Panc1 (cell line): Measurements from ENCODE around the gene TRDMT1. TPM values are rescaled to one million over a fixed set of nuclear protein-coding genes. Genes with fewer than 3 reads are reported as not detected.

Experiments
- ATAC-seq: fragments of 200-7000 bp; cut with Tn5 transposase; 2 replicates; pipeline ENCODE4 v1.9.1; 2020; ENCODE audit warnings: mild to moderate bottlenecking, moderate library complexity
- BruUV-seq: library from RNA; stranded (reverse); fragments of 400-500 nt; replicated peaks from 2 replicates; lab custom pipeline; 2021; lab: Mats Ljungman, UMichigan
- CTCF ChIA-PET: fragments of 300-600 bp; sonication (Branson Sonifier 250); formaldehyde crosslinking; loops from one replicate; lab custom pipeline; 2022; ENCODE audit warnings: antibody characterized with exemption; lab: Charles Lee
- POLR2A ChIA-PET: fragments of 300-600 bp; sonication (Branson Sonifier 250); formaldehyde crosslinking; loops from one replicate; lab custom pipeline; 2022; ENCODE audit warnings: antibody characterized with exemption; lab: Charles Lee
- DNase-seq: peaks from one replicate; pipeline ENCODE4 v3.0.0-alpha.2; 2010; ENCODE audit warnings: low read depth, low spot score
- H3K27ac ChIP-seq: 2 replicates; pipeline ENCODE4 v1.5.1; 2011; ENCODE audit warnings: mild to moderate bottlenecking, low read length, inconsistent platforms
- H3K27me3 ChIP-seq: fragments of 200-500 bp; sonication (Bioruptor generic); 2 replicates; pipeline ENCODE4 v1.6.0; 2014; ENCODE audit warnings: low read length, inconsistent platforms; ENCODE audit not compliant: control insufficient read depth, insufficient read depth
- H3K36me3 ChIP-seq: fragments of 200-500 bp; sonication (Bioruptor generic); 2 replicates; pipeline ENCODE4 v1.5.1; 2014; ENCODE audit warnings: inconsistent platforms, mild to moderate bottlenecking, low read length, moderate library complexity; ENCODE audit not compliant: control insufficient read depth, insufficient read depth
- H3K4me1 ChIP-seq: 2 replicates; pipeline ENCODE4 v1.5.1; 2011; ENCODE audit warnings: inconsistent platforms, mild to moderate bottlenecking, low read length, moderate library complexity; ENCODE audit not compliant: control insufficient read depth, insufficient read depth
- H3K4me3 ChIP-seq, 2 experiments: 2 replicates each; pipeline ENCODE4 v1.5.1; 2011 to 2012; ENCODE audit warnings: low read depth in 2 of 2, low read length in 2 of 2, mild to moderate bottlenecking in 2 of 2, inconsistent platforms in 1 of 2, moderate library complexity in 1 of 2
- H3K9me3 ChIP-seq: fragments of 200-500 bp; sonication (Bioruptor generic); 2 replicates; pipeline ENCODE4 v1.5.1; 2014; ENCODE audit warnings: low read depth, mild to moderate bottlenecking, inconsistent platforms, low read length, moderate library complexity; ENCODE audit not compliant: control insufficient read depth, insufficient read depth
- POLR2AphosphoS5 ChIP-seq: IDR thresholded peaks from 2 replicates; pipeline ENCODE4 v1.6.1; 2012; ENCODE audit warnings: mild to moderate bottlenecking, low read depth, low read length, moderate library complexity
- SIN3A ChIP-seq: IDR thresholded peaks from 2 replicates; pipeline ENCODE4 v1.6.1; 2012; ENCODE audit warnings: low read depth, mild to moderate bottlenecking, low read length, moderate library complexity, borderline replicate concordance; ENCODE audit not compliant: insufficient read depth
- TCF7L2 ChIP-seq: IDR thresholded peaks from 2 replicates; pipeline ENCODE4 v1.6.1; 2011; ENCODE audit warnings: mild to moderate bottlenecking, low read depth, low read length, inconsistent platforms
- in situ Hi-C: cut with HindIII; loops from 2 replicates; pipeline ENCODE4 v1.10.0; 2016; ENCODE audit warnings: low sequenced_read_pairs, low pct_unique_long_range_greater_than_20kb
- intact Hi-C: fragments of 100-400 bp; cut with micrococcal nuclease; formaldehyde crosslinking; loops from one replicate; pipeline ENCODE4 v1.10.0; 2022; ENCODE audit not compliant: unreplicated experiment
- total RNA-seq: library from RNA; stranded (reverse); gene quantifications from one replicate; pipeline ENCODE4 v1.2.1, GENCODE V29; 2021; ENCODE audit not compliant: unreplicated experiment
- TF ChIP-seq, protein P1 (sequence below), 2 experiments: IDR thresholded peaks; 2 replicates each; pipeline ENCODE4 v1.6.1; 2011 to 2012; ENCODE audit warnings: low read depth in 2 of 2, control low read depth in 1 of 2, low read length in 1 of 2, mild to moderate bottlenecking in 1 of 2, moderate library complexity in 1 of 2; ENCODE audit not compliant: insufficient read depth in 1 of 2
- TF ChIP-seq, protein P2 (sequence below): fragments of 450-650 bp; IDR thresholded peaks from 2 replicates; pipeline ENCODE4 v1.5.1; 2017; ENCODE audit warnings: mild to moderate bottlenecking

The TRDMT1 gene
- total RNA-seq, 1 experiment from 2014 or later, result 7.6 TPM

DNA sequence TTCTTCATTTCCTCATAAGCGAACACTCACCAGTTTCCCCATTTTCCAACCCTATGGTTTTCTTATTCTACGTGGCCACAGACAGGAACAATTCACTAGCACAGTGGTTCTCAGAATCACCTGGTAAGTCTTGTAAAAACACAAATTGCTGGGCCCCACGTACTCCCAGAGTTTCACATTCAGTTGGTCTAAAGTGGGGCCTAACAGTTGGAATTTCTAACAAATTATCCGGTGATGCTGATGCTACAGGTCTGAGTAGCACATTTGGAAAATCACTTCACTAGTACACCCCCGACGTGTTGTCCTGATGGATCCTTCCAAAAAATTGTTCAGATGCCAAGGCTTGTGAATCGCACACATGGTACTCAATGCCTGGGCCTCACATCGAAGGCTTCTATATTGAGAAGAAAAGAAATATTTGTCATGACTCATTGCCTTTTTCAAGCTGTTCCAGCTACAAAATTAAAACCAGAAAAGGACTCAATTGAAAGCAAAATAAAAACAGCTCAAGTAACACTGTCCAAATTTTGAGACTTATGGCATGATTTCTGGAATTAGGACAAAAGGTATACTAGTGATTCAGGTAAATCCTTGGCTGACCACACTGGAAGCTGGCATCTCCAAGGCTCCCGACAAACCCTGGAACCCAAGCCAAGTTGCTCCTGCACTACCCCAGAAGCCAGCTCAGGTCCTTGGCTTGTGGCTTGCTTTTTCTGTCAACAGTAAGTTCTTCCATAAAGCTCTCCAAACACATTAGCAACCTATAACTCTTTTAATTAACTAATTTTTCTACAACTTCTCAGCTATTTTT is 13.7 kb upstream of the TRDMT1 start:
- Histone ChIP-seq H3K9me3 (no peaks in the 10 kb centered on the region), H3K27ac (peak overlapping the region; percentile 99), H3K36me3 (no peaks in the 10 kb centered on the region), H3K27me3 (no peaks in the 10 kb centered on the region), H3K4me3 (peak overlapping the region; percentile 5 to 34), H3K4me1 (peaks cover 53% of the 10 kb centered on the region)
- TF ChIP-seq, protein P1, sequence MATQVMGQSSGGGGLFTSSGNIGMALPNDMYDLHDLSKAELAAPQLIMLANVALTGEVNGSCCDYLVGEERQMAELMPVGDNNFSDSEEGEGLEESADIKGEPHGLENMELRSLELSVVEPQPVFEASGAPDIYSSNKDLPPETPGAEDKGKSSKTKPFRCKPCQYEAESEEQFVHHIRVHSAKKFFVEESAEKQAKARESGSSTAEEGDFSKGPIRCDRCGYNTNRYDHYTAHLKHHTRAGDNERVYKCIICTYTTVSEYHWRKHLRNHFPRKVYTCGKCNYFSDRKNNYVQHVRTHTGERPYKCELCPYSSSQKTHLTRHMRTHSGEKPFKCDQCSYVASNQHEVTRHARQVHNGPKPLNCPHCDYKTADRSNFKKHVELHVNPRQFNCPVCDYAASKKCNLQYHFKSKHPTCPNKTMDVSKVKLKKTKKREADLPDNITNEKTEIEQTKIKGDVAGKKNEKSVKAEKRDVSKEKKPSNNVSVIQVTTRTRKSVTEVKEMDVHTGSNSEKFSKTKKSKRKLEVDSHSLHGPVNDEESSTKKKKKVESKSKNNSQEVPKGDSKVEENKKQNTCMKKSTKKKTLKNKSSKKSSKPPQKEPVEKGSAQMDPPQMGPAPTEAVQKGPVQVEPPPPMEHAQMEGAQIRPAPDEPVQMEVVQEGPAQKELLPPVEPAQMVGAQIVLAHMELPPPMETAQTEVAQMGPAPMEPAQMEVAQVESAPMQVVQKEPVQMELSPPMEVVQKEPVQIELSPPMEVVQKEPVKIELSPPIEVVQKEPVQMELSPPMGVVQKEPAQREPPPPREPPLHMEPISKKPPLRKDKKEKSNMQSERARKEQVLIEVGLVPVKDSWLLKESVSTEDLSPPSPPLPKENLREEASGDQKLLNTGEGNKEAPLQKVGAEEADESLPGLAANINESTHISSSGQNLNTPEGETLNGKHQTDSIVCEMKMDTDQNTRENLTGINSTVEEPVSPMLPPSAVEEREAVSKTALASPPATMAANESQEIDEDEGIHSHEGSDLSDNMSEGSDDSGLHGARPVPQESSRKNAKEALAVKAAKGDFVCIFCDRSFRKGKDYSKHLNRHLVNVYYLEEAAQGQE (IDR thresholded peaks at IDR 0.05; ENCODE audit: insufficient read depth in 1 of 2, low read depth in 2 of 2, low read length in 1 of 2), result no peak
- TF ChIP-seq, protein P2, sequence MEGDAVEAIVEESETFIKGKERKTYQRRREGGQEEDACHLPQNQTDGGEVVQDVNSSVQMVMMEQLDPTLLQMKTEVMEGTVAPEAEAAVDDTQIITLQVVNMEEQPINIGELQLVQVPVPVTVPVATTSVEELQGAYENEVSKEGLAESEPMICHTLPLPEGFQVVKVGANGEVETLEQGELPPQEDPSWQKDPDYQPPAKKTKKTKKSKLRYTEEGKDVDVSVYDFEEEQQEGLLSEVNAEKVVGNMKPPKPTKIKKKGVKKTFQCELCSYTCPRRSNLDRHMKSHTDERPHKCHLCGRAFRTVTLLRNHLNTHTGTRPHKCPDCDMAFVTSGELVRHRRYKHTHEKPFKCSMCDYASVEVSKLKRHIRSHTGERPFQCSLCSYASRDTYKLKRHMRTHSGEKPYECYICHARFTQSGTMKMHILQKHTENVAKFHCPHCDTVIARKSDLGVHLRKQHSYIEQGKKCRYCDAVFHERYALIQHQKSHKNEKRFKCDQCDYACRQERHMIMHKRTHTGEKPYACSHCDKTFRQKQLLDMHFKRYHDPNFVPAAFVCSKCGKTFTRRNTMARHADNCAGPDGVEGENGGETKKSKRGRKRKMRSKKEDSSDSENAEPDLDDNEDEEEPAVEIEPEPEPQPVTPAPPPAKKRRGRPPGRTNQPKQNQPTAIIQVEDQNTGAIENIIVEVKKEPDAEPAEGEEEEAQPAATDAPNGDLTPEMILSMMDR, result no peak
- no peak; the same call in 1 of the 2 replicates for TF ChIP-seq POLR2AphosphoS5
- no peak for TF ChIP-seq SIN3A
- no peak for TF ChIP-seq TCF7L2
- CTCF ChIA-PET, result interaction anchor here (0.6 kb wide), 1 partner anchor 218 kb away, joined by 10 read pairs; no protein-coding TSS in a partner anchor
- DNase-seq, result no peak
- BruUV-seq, result no TSS peak
- ATAC-seq, result peak; percentile 40; the same call in 1 of the 2 replicates
- in situ Hi-C loops (no loop called here), intact Hi-C loops (no loop called here)
- POLR2A ChIA-PET, result interaction anchor here (1.2 to 1.4 kb wide), 2 partner anchors 13 to 14 kb away, joined by 4 to 5 read pairs; partner anchors contain the start of genes TRDMT1 and VIM

DNA sequence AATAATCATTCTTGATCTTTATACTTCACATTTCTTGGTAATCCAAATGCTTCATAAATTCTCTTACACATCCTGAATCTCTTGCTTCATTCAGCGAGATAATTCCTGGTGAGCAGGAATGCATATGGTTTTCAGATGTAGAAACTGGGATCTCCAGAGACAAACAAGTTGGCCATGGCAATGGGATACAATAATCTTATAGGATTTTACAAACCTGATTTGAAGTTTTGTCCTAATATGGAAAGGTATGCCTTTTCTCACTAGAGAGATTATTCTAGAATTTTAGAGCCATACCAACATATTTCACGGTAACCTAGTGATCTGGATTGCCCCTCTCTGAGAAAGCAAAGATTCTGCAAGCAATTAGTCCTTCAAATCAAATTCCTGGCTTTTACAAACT is 13.1 kb upstream of the TRDMT1 start:
- POLR2A ChIA-PET, result interaction anchor here (1.3 kb wide), 1 partner anchor 15 kb away, joined by 4 read pairs; no protein-coding TSS in a partner anchor
- Histone ChIP-seq H3K4me3 (peak overlapping the region; percentile 5 to 34), H3K27ac (peak overlapping the region; percentile 99), H3K4me1 (peaks cover 58% of the 10 kb centered on the region), H3K27me3 (no peaks in the 10 kb centered on the region), H3K36me3 (no peaks in the 10 kb centered on the region), H3K9me3 (no peaks in the 10 kb centered on the region)
- ATAC-seq (no peak), DNase-seq (no peak)
- intact Hi-C loops, result no loop called here
- CTCF ChIA-PET, result no interaction called here
- no TSS peak for BruUV-seq
- in situ Hi-C loops, result no loop called here
- TF ChIP-seq TCF7L2 (no peak), SIN3A (no peak), POLR2AphosphoS5 (no peak)
- TF ChIP-seq, protein P1 (IDR thresholded peaks at IDR 0.05; ENCODE audit: insufficient read depth in 1 of 2, low read depth in 2 of 2, low read length in 1 of 2), result no peak
- TF ChIP-seq, protein P2, result no peak
